Measurements from ENCODE around the gene ANO1. TPM values are rescaled to one million over a fixed set of nuclear protein-coding genes. Genes with fewer than 3 reads are reported as not detected.

Gene ANO1
- polyA plus RNA-seq, 4 donors: 1.1 to 8.3 (median 2.9) TPM; not detected in 1

DNA sequence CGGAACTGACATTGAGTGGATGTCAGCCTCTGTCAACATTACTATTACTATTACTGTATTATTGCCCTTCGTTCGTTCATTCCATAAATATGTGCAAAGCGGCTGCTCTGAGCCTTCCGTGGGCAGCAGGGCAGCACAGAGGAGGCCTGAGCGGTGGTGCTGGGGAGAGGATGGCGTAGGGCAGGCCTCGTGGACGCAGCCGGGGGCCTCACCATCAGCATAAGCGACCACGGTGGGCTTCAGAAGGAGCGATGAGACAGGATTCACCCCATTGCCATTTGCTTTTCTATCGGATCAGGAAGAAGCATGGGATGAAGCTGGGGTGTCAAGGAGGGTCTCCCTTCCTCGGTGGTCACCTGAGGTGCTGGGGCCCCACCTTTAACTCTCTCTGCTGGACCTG, 22.7 kb downstream of the ANO1 start:
- 80 to 86% (median 83%) methylated on average over 15 of the region's 15 CpGs for WGBS, 3 donors
- Histone ChIP-seq H3K36me3 (ENCODE audit: control insufficient read depth in 3 of 3, insufficient read depth in 2 of 3, low read depth in 1 of 3, low read length in 3 of 3) (no peaks in the 10 kb centered on the region), H3K9me3 (ENCODE audit: control insufficient read depth in 2 of 2, insufficient read depth in 1 of 2, low read depth in 1 of 2, low read length in 1 of 2) (no peaks in the 10 kb centered on the region), H3K27ac (ENCODE audit: low read depth in 1 of 3, low read length in 2 of 3) (no peak overlapping the region), H3K4me3 (ENCODE audit: low read depth in 1 of 3, low read length in 3 of 3) (no peak overlapping the region), H3K27me3 (ENCODE audit: control insufficient read depth in 3 of 3, insufficient read depth in 3 of 3, low read length in 3 of 3) (peaks cover 0 to 3% (median 0%) of the 10 kb centered on the region in 3 donors), H3K4me1 (ENCODE audit: control insufficient read depth in 3 of 3, insufficient read depth in 2 of 3, low read depth in 1 of 3, low read length in 2 of 3) (no peaks in the 10 kb centered on the region)
- FAIRE-seq (no peak), DNase-seq (no peak)

DNA sequence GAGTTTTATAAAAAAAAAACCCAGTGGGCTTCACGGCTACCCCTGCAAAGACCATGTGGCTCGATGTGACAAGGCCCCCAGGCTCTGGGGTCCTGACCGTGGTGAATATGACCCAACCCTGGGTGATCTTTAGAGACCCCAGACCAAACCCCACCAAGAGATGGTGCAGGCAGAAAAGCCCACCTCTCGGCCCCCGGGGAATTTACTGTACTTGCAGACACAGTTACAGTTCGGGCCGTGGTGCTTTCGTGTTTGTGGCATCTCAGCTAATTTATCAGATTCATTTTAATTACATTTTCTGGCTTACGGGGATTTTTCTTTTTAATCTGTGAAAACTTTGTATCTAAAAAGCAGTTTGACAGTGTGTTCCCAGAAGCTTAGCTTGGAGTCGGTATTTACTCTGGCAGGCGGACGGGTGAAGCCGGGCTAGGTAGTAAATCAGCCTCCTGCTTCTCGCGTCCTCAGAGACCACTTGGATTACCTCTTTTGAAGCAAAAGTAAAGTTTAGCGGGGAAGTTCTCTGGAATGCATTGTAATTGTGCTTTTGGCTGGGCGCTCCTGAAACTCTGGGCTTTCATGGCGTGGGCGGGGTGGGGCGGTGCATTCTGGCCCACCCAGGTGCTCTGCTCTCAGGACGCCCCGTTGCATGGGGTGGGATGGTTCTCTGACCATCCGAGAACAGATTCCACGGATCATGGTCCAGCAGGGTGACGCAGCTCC, 25.3 kb downstream of the ANO1 start:
- H3K27me3 ChIP-seq (ENCODE audit: control insufficient read depth in 3 of 3, insufficient read depth in 3 of 3, low read length in 3 of 3): peaks cover 0 to 3% (median 0%) of the 10 kb centered on the region in 3 donors
- H3K27ac ChIP-seq (ENCODE audit: low read depth in 1 of 3, low read length in 2 of 3): no peak overlapping the region
- no peaks in the 10 kb centered on the region for H3K36me3 ChIP-seq (ENCODE audit: control insufficient read depth in 3 of 3, insufficient read depth in 2 of 3, low read depth in 1 of 3, low read length in 3 of 3)
- WGBS, 3 donors: 81 to 84% (median 82%) methylated on average over 25 of the region's 25 CpGs
- DNase-seq (no peak), FAIRE-seq (no peak)
- H3K9me3 ChIP-seq (ENCODE audit: control insufficient read depth in 2 of 2, insufficient read depth in 1 of 2, low read depth in 1 of 2, low read length in 1 of 2): no peaks in the 10 kb centered on the region
- H3K4me1 ChIP-seq (ENCODE audit: control insufficient read depth in 3 of 3, insufficient read depth in 2 of 3, low read depth in 1 of 3, low read length in 2 of 3): no peaks in the 10 kb centered on the region
- no peak overlapping the region for H3K4me3 ChIP-seq (ENCODE audit: low read depth in 1 of 3, low read length in 3 of 3)

DNA sequence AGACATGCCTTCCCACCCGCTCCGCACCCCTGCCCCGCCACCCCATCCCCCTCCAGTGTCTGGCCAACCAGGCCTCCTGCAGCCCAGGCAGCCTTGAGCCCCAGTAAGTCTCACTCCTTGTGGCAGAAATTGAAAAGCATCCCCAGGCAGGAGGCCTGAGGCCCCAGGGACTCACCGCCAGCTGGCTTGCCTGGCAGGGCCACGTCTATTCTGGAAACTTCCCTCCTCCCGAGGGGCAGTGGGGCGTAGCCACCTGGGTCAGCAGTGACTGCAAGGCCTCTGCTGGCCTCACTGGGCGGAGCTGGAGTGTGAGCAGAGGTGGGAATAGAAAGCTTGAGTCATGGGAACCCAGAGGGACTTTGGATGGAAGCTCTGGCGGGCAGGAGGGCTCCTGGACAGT, 26.3 kb downstream of the ANO1 start:
- DNase-seq (no peak), FAIRE-seq (no peak)
- Histone ChIP-seq H3K27ac (ENCODE audit: low read depth in 1 of 3, low read length in 2 of 3) (no peak overlapping the region), H3K27me3 (ENCODE audit: control insufficient read depth in 3 of 3, insufficient read depth in 3 of 3, low read length in 3 of 3) (peaks cover 0 to 3% (median 0%) of the 10 kb centered on the region in 3 donors), H3K4me1 (ENCODE audit: control insufficient read depth in 3 of 3, insufficient read depth in 2 of 3, low read depth in 1 of 3, low read length in 2 of 3) (no peaks in the 10 kb centered on the region), H3K4me3 (ENCODE audit: low read depth in 1 of 3, low read length in 3 of 3) (no peak overlapping the region), H3K9me3 (ENCODE audit: control insufficient read depth in 2 of 2, insufficient read depth in 1 of 2, low read depth in 1 of 2, low read length in 1 of 2) (no peaks in the 10 kb centered on the region), H3K36me3 (ENCODE audit: control insufficient read depth in 3 of 3, insufficient read depth in 2 of 3, low read depth in 1 of 3, low read length in 3 of 3) (no peaks in the 10 kb centered on the region)
- 59 to 76% (median 69%) methylated on average over 8 to 9 of the region's 9 CpGs for WGBS, 3 donors

DNA sequence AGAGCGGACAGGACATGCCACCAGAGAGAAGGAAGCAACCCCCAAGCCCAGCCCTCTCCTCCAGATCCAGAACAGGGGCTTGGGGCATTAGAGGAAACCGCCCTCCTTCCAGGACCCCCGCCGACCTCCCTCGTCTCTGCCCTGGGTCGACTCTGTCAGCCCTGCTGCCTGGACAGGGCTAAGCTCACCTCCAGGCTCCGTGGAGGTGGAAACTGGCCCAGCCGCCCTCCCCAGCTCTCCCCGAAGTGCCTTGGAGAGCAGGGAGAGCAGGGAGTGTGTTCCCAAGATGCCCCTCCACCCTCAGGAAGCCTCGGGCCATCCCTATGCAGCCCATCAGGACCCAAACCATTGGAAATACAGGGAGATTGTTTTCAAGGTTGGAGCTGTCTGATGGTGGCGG, 26.8 kb downstream of the ANO1 start:
- Histone ChIP-seq H3K4me1 (ENCODE audit: control insufficient read depth in 3 of 3, insufficient read depth in 2 of 3, low read depth in 1 of 3, low read length in 2 of 3) (no peaks in the 10 kb centered on the region), H3K4me3 (ENCODE audit: low read depth in 1 of 3, low read length in 3 of 3) (no peak overlapping the region), H3K27ac (ENCODE audit: low read depth in 1 of 3, low read length in 2 of 3) (no peak overlapping the region), H3K36me3 (ENCODE audit: control insufficient read depth in 3 of 3, insufficient read depth in 2 of 3, low read depth in 1 of 3, low read length in 3 of 3) (no peaks in the 10 kb centered on the region), H3K27me3 (ENCODE audit: control insufficient read depth in 3 of 3, insufficient read depth in 3 of 3, low read length in 3 of 3) (peaks cover 0 to 3% (median 0%) of the 10 kb centered on the region in 3 donors), H3K9me3 (ENCODE audit: control insufficient read depth in 2 of 2, insufficient read depth in 1 of 2, low read depth in 1 of 2, low read length in 1 of 2) (no peaks in the 10 kb centered on the region)
- 61 to 76% (median 63%) methylated on average over 10 to 11 of the region's 11 CpGs for WGBS, 3 donors
- FAIRE-seq (no peak), DNase-seq (no peak)

DNA sequence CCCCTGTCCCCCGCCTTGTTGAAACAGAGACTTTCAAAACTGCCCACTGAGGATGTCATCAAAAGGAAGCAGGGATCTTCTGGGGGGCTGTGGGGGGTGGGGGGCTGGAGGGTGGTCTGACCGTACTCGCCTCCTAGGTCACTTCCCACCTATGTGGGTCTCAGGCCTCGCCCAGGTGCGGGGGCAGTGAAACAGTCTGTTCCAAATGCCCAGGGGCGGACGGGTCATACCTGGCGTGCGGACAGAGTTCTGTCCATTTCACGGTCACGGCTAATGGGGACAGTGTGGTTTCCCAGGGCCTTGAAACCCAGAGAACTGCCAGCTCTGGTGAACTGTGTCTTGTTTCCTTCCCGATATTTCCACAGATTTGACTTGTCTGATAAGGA, 27.2 kb downstream of the ANO1 start:
- FAIRE-seq: no peak
- H3K36me3 ChIP-seq (ENCODE audit: control insufficient read depth in 3 of 3, insufficient read depth in 2 of 3, low read depth in 1 of 3, low read length in 3 of 3): no peaks in the 10 kb centered on the region
- no peak overlapping the region for H3K4me3 ChIP-seq (ENCODE audit: low read depth in 1 of 3, low read length in 3 of 3)
- WGBS, 3 donors: 83 to 91% (median 84%) methylated on average over 12 of the region's 12 CpGs
- no peak overlapping the region for H3K27ac ChIP-seq (ENCODE audit: low read depth in 1 of 3, low read length in 2 of 3)
- peaks cover 0 to 3% (median 0%) of the 10 kb centered on the region in 3 donors for H3K27me3 ChIP-seq (ENCODE audit: control insufficient read depth in 3 of 3, insufficient read depth in 3 of 3, low read length in 3 of 3)
- no peaks in the 10 kb centered on the region for H3K4me1 ChIP-seq (ENCODE audit: control insufficient read depth in 3 of 3, insufficient read depth in 2 of 3, low read depth in 1 of 3, low read length in 2 of 3)
- DNase-seq: no peak
- no peaks in the 10 kb centered on the region for H3K9me3 ChIP-seq (ENCODE audit: control insufficient read depth in 2 of 2, insufficient read depth in 1 of 2, low read depth in 1 of 2, low read length in 1 of 2)

DNA sequence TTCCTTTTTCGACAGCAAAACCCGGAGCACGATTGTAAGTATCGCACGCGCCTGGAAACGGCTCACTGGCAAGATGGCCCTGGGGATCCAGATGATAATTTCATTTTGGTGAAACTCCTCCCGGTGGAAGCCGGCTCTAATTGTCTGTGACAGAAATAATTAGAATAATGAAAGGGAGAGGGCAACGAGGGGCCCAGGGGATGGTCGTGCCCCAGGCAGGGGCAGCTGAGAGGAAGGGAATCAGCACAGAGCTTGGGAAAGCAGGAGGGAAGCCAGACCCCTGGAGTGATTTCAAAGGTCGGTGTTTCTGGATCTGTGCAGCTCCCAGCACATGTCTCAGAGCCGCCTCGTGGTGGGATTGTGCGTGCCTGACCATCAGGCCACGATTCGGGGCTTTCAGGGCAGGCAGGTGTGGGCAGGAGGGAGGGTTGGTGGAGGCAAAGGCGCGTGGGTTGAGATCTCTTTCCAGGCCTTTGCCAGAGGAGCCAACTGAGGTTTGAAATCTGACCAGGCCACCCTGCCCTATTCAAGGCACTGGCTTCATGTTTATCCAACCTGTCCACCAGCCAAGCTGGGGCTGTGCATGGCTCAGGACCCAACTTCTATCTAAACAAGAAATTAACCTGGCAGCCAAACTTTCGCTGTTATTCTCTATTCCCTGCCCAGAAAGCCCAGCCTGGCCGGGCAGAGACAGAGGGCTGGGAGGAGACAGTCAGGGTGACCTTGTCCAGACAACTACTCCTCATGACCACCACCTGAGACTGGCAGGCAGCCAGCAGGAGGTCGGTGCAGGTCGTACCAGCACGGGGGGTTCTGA, 27.8 kb downstream of the ANO1 start:
- DNase-seq (no peak), FAIRE-seq (no peak)
- Histone ChIP-seq H3K4me3 (ENCODE audit: low read depth in 1 of 3, low read length in 3 of 3) (no peak overlapping the region), H3K4me1 (ENCODE audit: control insufficient read depth in 3 of 3, insufficient read depth in 2 of 3, low read depth in 1 of 3, low read length in 2 of 3) (no peaks in the 10 kb centered on the region), H3K36me3 (ENCODE audit: control insufficient read depth in 3 of 3, insufficient read depth in 2 of 3, low read depth in 1 of 3, low read length in 3 of 3) (no peaks in the 10 kb centered on the region), H3K27ac (ENCODE audit: low read depth in 1 of 3, low read length in 2 of 3) (no peak overlapping the region), H3K27me3 (ENCODE audit: control insufficient read depth in 3 of 3, insufficient read depth in 3 of 3, low read length in 3 of 3) (peaks cover 0 to 3% (median 0%) of the 10 kb centered on the region in 3 donors), H3K9me3 (ENCODE audit: control insufficient read depth in 2 of 2, insufficient read depth in 1 of 2, low read depth in 1 of 2, low read length in 1 of 2) (no peaks in the 10 kb centered on the region)
- 65 to 75% (median 68%) methylated on average over 24 of the region's 24 CpGs for WGBS, 3 donors

DNA sequence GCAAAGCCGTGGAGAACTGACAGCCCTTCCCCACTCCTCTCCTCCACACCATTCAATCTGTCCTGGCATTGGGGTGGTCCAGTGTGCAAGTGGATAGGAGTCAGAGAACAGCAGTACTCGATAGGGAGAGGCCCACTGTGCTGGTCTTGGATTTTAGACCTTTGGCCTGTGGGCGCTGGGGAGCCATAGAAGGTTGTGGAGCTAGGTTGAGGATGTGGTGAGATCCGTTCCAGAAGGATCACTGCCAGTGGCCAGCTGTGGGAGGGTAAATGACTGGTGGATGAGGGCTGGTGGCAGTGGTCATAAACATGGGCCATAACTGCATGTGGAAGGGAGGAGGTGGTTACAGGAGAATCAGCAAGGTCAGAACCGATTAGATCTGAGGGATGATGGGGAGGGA, 28.6 kb downstream of the ANO1 start:
- Histone ChIP-seq H3K27ac (ENCODE audit: low read depth in 1 of 3, low read length in 2 of 3) (no peak overlapping the region), H3K36me3 (ENCODE audit: control insufficient read depth in 3 of 3, insufficient read depth in 2 of 3, low read depth in 1 of 3, low read length in 3 of 3) (no peaks in the 10 kb centered on the region), H3K9me3 (ENCODE audit: control insufficient read depth in 2 of 2, insufficient read depth in 1 of 2, low read depth in 1 of 2, low read length in 1 of 2) (no peaks in the 10 kb centered on the region), H3K27me3 (ENCODE audit: control insufficient read depth in 3 of 3, insufficient read depth in 3 of 3, low read length in 3 of 3) (peaks cover 0 to 3% (median 0%) of the 10 kb centered on the region in 3 donors), H3K4me3 (ENCODE audit: low read depth in 1 of 3, low read length in 3 of 3) (no peak overlapping the region), H3K4me1 (ENCODE audit: control insufficient read depth in 3 of 3, insufficient read depth in 2 of 3, low read depth in 1 of 3, low read length in 2 of 3) (peaks cover 0 to 7% (median 0%) of the 10 kb centered on the region in 3 donors)
- DNase-seq (no peak), FAIRE-seq (no peak)
- 42 to 74% (median 59%) methylated on average over 5 of the region's 5 CpGs for WGBS, 3 donors

DNA sequence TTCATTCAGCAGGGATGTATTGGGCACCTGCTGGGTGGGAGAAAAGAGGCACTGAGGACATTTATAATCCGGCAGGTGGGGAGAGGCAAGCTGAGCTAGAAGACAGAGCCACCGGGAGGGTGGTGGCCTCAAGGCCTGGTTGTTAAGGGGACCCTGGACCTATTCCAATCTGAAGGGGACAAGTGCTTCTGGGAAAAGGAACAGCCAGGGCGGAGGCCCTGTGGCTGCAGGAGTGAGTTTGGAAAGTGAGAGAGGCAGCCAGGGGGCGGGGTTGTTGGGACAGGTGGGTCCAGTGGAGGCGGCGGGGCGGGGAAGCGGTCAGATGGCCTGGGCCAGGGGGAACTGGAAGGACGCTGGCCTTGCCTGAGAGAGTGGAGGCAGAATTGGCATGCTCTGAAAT, 29.1 kb downstream of the ANO1 start:
- Histone ChIP-seq H3K4me3 (ENCODE audit: low read depth in 1 of 3, low read length in 3 of 3) (no peak overlapping the region), H3K36me3 (ENCODE audit: control insufficient read depth in 3 of 3, insufficient read depth in 2 of 3, low read depth in 1 of 3, low read length in 3 of 3) (no peaks in the 10 kb centered on the region), H3K27me3 (ENCODE audit: control insufficient read depth in 3 of 3, insufficient read depth in 3 of 3, low read length in 3 of 3) (peaks cover 0 to 3% (median 0%) of the 10 kb centered on the region in 3 donors), H3K4me1 (ENCODE audit: control insufficient read depth in 3 of 3, insufficient read depth in 2 of 3, low read depth in 1 of 3, low read length in 2 of 3) (peaks cover 0 to 12% (median 0%) of the 10 kb centered on the region in 3 donors), H3K9me3 (ENCODE audit: control insufficient read depth in 2 of 2, insufficient read depth in 1 of 2, low read depth in 1 of 2, low read length in 1 of 2) (no peaks in the 10 kb centered on the region), H3K27ac (ENCODE audit: low read depth in 1 of 3, low read length in 2 of 3) (peak overlapping the region in 1 of 3 donors; percentile 28)
- FAIRE-seq (no peak), DNase-seq (no peak)
- 32 to 60% (median 53%) methylated on average over 5 to 7 of the region's 9 CpGs for WGBS, 3 donors

All from small intestine (tissue), 7 donors.